Measurements from ENCODE around the gene ACKR1.

Gene ACKR1

GRCh38 chr1:159181328-159182024 lies 23.2 kb upstream of the ACKR1 start:
- Histone ChIP-seq H3K9me2 (replicated peaks; ENCODE audit: control insufficient read depth, low read length) (no peaks in the 10 kb centered on the region), H3K9me3 (ENCODE audit: control insufficient read depth, insufficient read depth, low read length) (no peaks in the 10 kb centered on the region), H3K4me2 (ENCODE audit: low read length) (no peak overlapping the region), H3K27me3 (ENCODE audit: control insufficient read depth, low read length) (peaks cover 2% of the 10 kb centered on the region; the same call in 1 of the 2 replicates), H4K20me1 (ENCODE audit: control insufficient read depth, insufficient read depth, low read depth, low read length) (no peaks in the 10 kb centered on the region), H3K27ac (ENCODE audit: low read depth, low read length) (no peak overlapping the region), H3K79me2 (ENCODE audit: control insufficient read depth, low read length) (no peaks in the 10 kb centered on the region), H3K4me3 (ENCODE audit: low read length) (no peak overlapping the region), H3K4me1 (ENCODE audit: control insufficient read depth, low read length) (no peaks in the 10 kb centered on the region), H3K36me3 (ENCODE audit: control insufficient read depth, low read length) (no peaks in the 10 kb centered on the region), H3F3A (ENCODE audit: control insufficient read depth, insufficient read depth) (no peaks in the 10 kb centered on the region)
- TF ChIP-seq CTCF (IDR thresholded peaks at IDR 0.05; ENCODE audit: low read depth, low read length, poor library complexity, severe bottlenecking), result no peak
- no peak for TF ChIP-seq EZH2phosphoT487 (IDR thresholded peaks at IDR 0.05; ENCODE audit: borderline replicate concordance, low read length)

GRCh38 chr1:159184201-159184600 lies 20.5 kb upstream of the ACKR1 start:
- Histone ChIP-seq H3K36me3 (ENCODE audit: control insufficient read depth, low read length) (no peaks in the 10 kb centered on the region), H3K79me2 (ENCODE audit: control insufficient read depth, low read length) (no peaks in the 10 kb centered on the region), H3K4me1 (ENCODE audit: control insufficient read depth, low read length) (no peaks in the 10 kb centered on the region), H3K9me2 (replicated peaks; ENCODE audit: control insufficient read depth, low read length) (no peaks in the 10 kb centered on the region), H3K27ac (ENCODE audit: low read depth, low read length) (no peak overlapping the region), H3K27me3 (ENCODE audit: control insufficient read depth, low read length) (peaks cover 29% of the 10 kb centered on the region), H4K20me1 (ENCODE audit: control insufficient read depth, insufficient read depth, low read depth, low read length) (no peaks in the 10 kb centered on the region), H3K4me3 (ENCODE audit: low read length) (no peak overlapping the region), H3K4me2 (ENCODE audit: low read length) (no peak overlapping the region), H3K9me3 (ENCODE audit: control insufficient read depth, insufficient read depth, low read length) (no peaks in the 10 kb centered on the region), H3F3A (ENCODE audit: control insufficient read depth, insufficient read depth) (no peaks in the 10 kb centered on the region)
- TF ChIP-seq EZH2phosphoT487 (IDR thresholded peaks at IDR 0.05; ENCODE audit: borderline replicate concordance, low read length) (no peak), CTCF (IDR thresholded peaks at IDR 0.05; ENCODE audit: low read depth, low read length, poor library complexity, severe bottlenecking) (no peak)

GRCh38 chr1:159185121-159185520 lies 19.6 kb upstream of the ACKR1 start:
- Histone ChIP-seq H3K4me1 (ENCODE audit: control insufficient read depth, low read length) (no peaks in the 10 kb centered on the region), H3K79me2 (ENCODE audit: control insufficient read depth, low read length) (no peaks in the 10 kb centered on the region), H3K9me3 (ENCODE audit: control insufficient read depth, insufficient read depth, low read length) (no peaks in the 10 kb centered on the region), H4K20me1 (ENCODE audit: control insufficient read depth, insufficient read depth, low read depth, low read length) (no peaks in the 10 kb centered on the region), H3K27me3 (ENCODE audit: control insufficient read depth, low read length) (peaks cover 38% of the 10 kb centered on the region), H3K36me3 (ENCODE audit: control insufficient read depth, low read length) (no peaks in the 10 kb centered on the region), H3K9me2 (replicated peaks; ENCODE audit: control insufficient read depth, low read length) (no peaks in the 10 kb centered on the region), H3K4me2 (ENCODE audit: low read length) (no peak overlapping the region), H3K27ac (ENCODE audit: low read depth, low read length) (no peak overlapping the region), H3F3A (ENCODE audit: control insufficient read depth, insufficient read depth) (no peaks in the 10 kb centered on the region), H3K4me3 (ENCODE audit: low read length) (no peak overlapping the region)
- TF ChIP-seq EZH2phosphoT487 (IDR thresholded peaks at IDR 0.05; ENCODE audit: borderline replicate concordance, low read length), result no peak
- no peak for TF ChIP-seq CTCF (IDR thresholded peaks at IDR 0.05; ENCODE audit: low read depth, low read length, poor library complexity, severe bottlenecking)
